Stomach (tissue), 4 donors: ENCODE measurements around the gene MAP3K13.

Source experiments
- CTCF ChIP-seq, 7 experiments: fragments of 450-650 bp in 4 of 7; fragments of 200-600 bp in 3 of 7; sonication (generic) in 3 of 7; IDR thresholded peaks; one replicate each; pipeline ENCODE4 v1.5.1; 2016 to 2019; ENCODE audit warnings: antibody characterized with exemption in 7 of 7, control low read depth in 2 of 7, mild to moderate bottlenecking in 1 of 7
- EP300 ChIP-seq: sonication (generic); formaldehyde crosslinking; IDR thresholded peaks from one replicate; pipeline ENCODE4 v1.6.1; 2017; ENCODE audit warnings: antibody characterized with exemption
- POLR2A ChIP-seq, 4 donors: fragments of 450-650 bp; IDR thresholded peaks; one replicate each; pipeline ENCODE4 v1.6.1; 2016; ENCODE audit warnings: antibody characterized with exemption in 4 of 4, control low read depth in 2 of 4, mild to moderate bottlenecking in 1 of 4, moderate library complexity in 1 of 4
- POLR2AphosphoS5 ChIP-seq, 3 donors: sonication (generic); formaldehyde crosslinking; IDR thresholded peaks; one replicate each; pipeline ENCODE4 v1.6.1; 2016; ENCODE audit warnings: antibody characterized with exemption in 3 of 3

GRCh38 chr3:185397676-185398075 is 34.7 kb downstream of the MAP3K13 start:
- TF ChIP-seq CTCF (IDR thresholded peaks at IDR 0.05) (no peak), POLR2AphosphoS5 (IDR thresholded peaks at IDR 0.05) (no peak), POLR2A (IDR thresholded peaks at IDR 0.05) (no peak), EP300 (no peak)
